MCF 10A (cell line): Measurements from ENCODE around the gene OR2D2. TPM values are rescaled to one million over a fixed set of nuclear protein-coding genes. Genes with fewer than 3 reads are reported as not detected.

Experiments used
- BruUV-seq: library from RNA; stranded (reverse); fragments of 400-500 nt; replicated peaks from 2 replicates; lab custom pipeline; 2021; lab: Mats Ljungman, UMichigan
- CTCF ChIA-PET: fragments of 300-600 bp; sonication (Branson Sonifier 250); formaldehyde crosslinking; extraction: SDS; loops from one replicate; lab custom pipeline; 2021; ENCODE audit warnings: antibody characterized with exemption, inconsistent platforms; lab: Yijun Ruan, JAX
- POLR2A ChIA-PET: fragments of 300-600, 350-650 bp; sonication (Branson Sonifier 250); formaldehyde crosslinking; extraction: SDS; loops from one replicate; lab custom pipeline; 2020; ENCODE audit warnings: antibody characterized with exemption, inconsistent platforms; lab: Yijun Ruan, JAX
- DNase-seq: peaks from one replicate; pipeline ENCODE4 v3.0.0-alpha.2; 2018; ENCODE audit not compliant: unreplicated experiment
- H3K27ac Mint-ChIP-seq: one replicate; pipeline ENCODE4 v1.8.0; 2022; ENCODE audit warnings: mild to moderate bottlenecking, low read depth, mixed read lengths; ENCODE audit not compliant: unreplicated experiment
- H3K27me3 Mint-ChIP-seq: one replicate; pipeline ENCODE4 v1.8.0; 2022; ENCODE audit warnings: mixed read lengths; ENCODE audit not compliant: insufficient read depth, unreplicated experiment
- H3K36me3 Mint-ChIP-seq: one replicate; pipeline ENCODE4 v1.8.0; 2022; ENCODE audit warnings: mild to moderate bottlenecking, moderate library complexity, mixed read lengths; ENCODE audit not compliant: insufficient read depth, unreplicated experiment
- H3K4me1 Mint-ChIP-seq: one replicate; pipeline ENCODE4 v1.8.0; 2022; ENCODE audit warnings: mixed read lengths; ENCODE audit not compliant: insufficient read depth, unreplicated experiment
- H3K4me3 Mint-ChIP-seq: one replicate; pipeline ENCODE4 v1.8.0; 2022; ENCODE audit warnings: mild to moderate bottlenecking, moderate library complexity, mixed read lengths; ENCODE audit not compliant: unreplicated experiment
- H3K9me3 Mint-ChIP-seq: one replicate; pipeline ENCODE4 v1.8.0; 2022; ENCODE audit warnings: mixed read lengths; ENCODE audit not compliant: unreplicated experiment
- CTCF ChIP-seq: fragments of 200-600 bp; IDR thresholded peaks from one replicate; pipeline ENCODE4 v1.8.0; 2022; ENCODE audit warnings: antibody characterized with exemption, mild to moderate bottlenecking; ENCODE audit not compliant: unreplicated experiment
- intact Hi-C: fragments of 100-400 bp; cut with micrococcal nuclease; formaldehyde crosslinking; loops from 2 replicates; pipeline ENCODE4 v1.14.1; 2022
- total RNA-seq: library from RNA; stranded (reverse); gene quantifications from 2 replicates; pipeline ENCODE4 v1.2.3, GENCODE V29; 2022

OR2D2 gene
- total RNA-seq, 1 experiment from 2014 or later = 0.56 TPM

- H3K4me3 Mint-ChIP-seq = no peak overlapping the region
- intact Hi-C loops = no loop called here
- H3K4me1 Mint-ChIP-seq = peaks cover 21% of the 10 kb centered on the region
- H3K36me3 Mint-ChIP-seq = peaks cover 19% of the 10 kb centered on the region
- POLR2A ChIA-PET = no interaction called here
- H3K27ac Mint-ChIP-seq = peak overlapping the region; percentile 11
- H3K9me3 Mint-ChIP-seq = no peaks in the 10 kb centered on the region
- no peak for DNase-seq
- no TSS peak for BruUV-seq
- TF ChIP-seq CTCF = no peak
- CTCF ChIA-PET = interaction anchor here (4.7 kb wide), 1 partner anchor 116 kb away, joined by 34 read pairs; no protein-coding TSS in a partner anchor
- no peaks in the 10 kb centered on the region for H3K27me3 Mint-ChIP-seq
These were observed 36.6 kb upstream of the OR2D2 start for GRCh38 chr11:6928916-6929315.

GRCh38 chr11:6927030-6927617 is 34.8 kb upstream of the OR2D2 start:
- DNase-seq = peak; percentile 17
- peak overlapping the region; percentile 98 for H3K4me3 Mint-ChIP-seq
- no peaks in the 10 kb centered on the region for H3K9me3 Mint-ChIP-seq
- intact Hi-C loops = no loop called here
- peak overlapping the region; percentile 59 for H3K27ac Mint-ChIP-seq
- BruUV-seq = no TSS peak
- no peak for TF ChIP-seq CTCF
- ChIA-PET POLR2A (interaction anchor here (0.7 to 3.0 kb wide), 7 partner anchors 11 to 673 kb away, joined by 3 to 16 read pairs (median 6); partner anchors contain the start of genes NLRP14 and ZNF214), CTCF (interaction anchor here (0.5 to 4.7 kb wide), 5 partner anchors 65 to 398 kb away, joined by 3 to 34 read pairs (median 3); no protein-coding TSS in a partner anchor)
- H3K27me3 Mint-ChIP-seq = no peaks in the 10 kb centered on the region
- H3K36me3 Mint-ChIP-seq = peaks cover under 1% of the 10 kb centered on the region
- peaks cover 21% of the 10 kb centered on the region for H3K4me1 Mint-ChIP-seq

GRCh38 chr11:6926208-6927029 is 34.1 kb upstream of the OR2D2 start, which contains the start of gene ZNF215:
Gene ZNF215, plus strand, starts transcription at chr11:6926426. Its CDS starts 5,847 bp downstream, at chr11:6932273.
- Mint-ChIP-seq H3K9me3 (no peaks in the 10 kb centered on the region), H3K4me3 (peak within 1 kb of the TSS; percentile 98), H3K27ac (peak within 1 kb of the TSS; percentile 59), H3K36me3 (no peaks in the 10 kb centered on the region), H3K4me1 (peaks cover 21% of the 10 kb centered on the region), H3K27me3 (no peaks in the 10 kb centered on the region)
- intact Hi-C loops = loop anchor here (1.0 kb wide), 2 partner anchors 94 to 114 kb away; partner anchors contain the start of genes NLRP14 and ZNF214
- BruUV-seq = TSS peak; percentile 36
- ChIA-PET CTCF (interaction anchor here (0.5 to 4.7 kb wide), 5 partner anchors 65 to 397 kb away, joined by 3 to 34 read pairs (median 3); no protein-coding TSS in a partner anchor), POLR2A (interaction anchor here (0.7 to 3.0 kb wide), 12 partner anchors 9 to 674 kb away, joined by 3 to 16 read pairs (median 4); partner anchors contain the start of genes NLRP14, RRP8 and ZNF214)
- TF ChIP-seq CTCF = no peak
- peak; percentile 90 for DNase-seq
